HG03457 (cell line): ENCODE results near the gene DNAJB12.
"Not testable (repeated sequence)": the region's sequence is repeated elsewhere in the genome, so short reads cannot be mapped to it uniquely, and the experiment has no call there.

Source experiments
- ATAC-seq: cut with Tn5 transposase; IDR thresholded peaks from one replicate; pipeline ENCODE4 v1.9.1; 2021; ENCODE audit warnings: moderate number of reproducible peaks; ENCODE audit not compliant: unreplicated experiment

Gene DNAJB12

DNA sequence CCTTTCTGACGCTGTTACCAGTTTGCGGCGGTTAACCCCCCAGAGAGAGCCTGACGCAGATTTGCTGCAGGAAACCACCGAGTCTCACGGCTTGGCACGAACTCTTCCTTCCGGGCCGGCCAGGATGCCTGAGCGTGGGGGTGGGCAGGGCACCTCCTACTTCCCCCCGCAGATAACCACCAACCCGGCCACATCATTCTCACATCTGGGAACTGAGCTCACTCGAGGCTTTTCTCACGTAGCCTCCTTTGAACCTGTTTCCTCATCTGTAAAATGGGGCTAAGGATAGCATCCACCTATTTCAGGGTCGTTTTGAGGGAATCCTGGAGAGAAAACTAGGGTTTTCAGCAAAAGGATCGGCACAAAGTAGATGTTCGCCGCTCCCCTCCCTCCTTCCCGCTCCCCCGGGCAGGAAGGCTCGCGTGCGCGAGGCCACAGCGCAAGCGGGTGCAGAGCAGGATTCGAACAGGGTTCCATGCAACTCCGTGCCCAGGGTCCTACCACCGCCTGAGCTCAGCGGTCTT, 57.4 kb downstream of the DNAJB12 start:
- peak; percentile 35 for ATAC-seq

GRCh38 chr10:72296829-72297280, 57.9 kb downstream of the DNAJB12 start:
- not testable (repeated sequence) for ATAC-seq

GRCh38 chr10:72295330-72295910, 59.3 kb downstream of the DNAJB12 start:
- ATAC-seq = no peak

DNA sequence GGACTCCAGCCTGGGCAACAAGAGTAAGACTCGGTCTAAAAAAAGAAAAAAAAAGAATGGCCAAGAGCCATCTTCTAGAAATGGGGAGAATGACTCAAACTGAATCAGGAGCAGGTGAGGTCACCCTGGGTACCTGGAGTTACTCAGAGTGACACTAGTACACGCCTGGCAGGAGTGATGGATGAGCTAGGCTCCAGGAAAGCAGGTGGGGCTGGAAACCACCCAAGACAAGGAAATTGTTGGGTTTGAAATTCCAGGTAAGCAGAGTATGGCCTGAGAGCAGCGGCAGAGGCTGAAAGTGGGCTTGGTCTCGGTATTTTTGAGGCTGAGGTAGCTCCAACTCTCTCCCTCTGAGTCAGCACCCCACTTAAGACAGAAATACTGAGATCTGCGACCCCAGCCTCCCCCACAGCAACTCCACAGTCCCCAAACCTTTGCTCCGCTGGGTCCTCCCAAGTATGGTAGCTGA, 62.5 kb downstream of the DNAJB12 start:
- no peak for ATAC-seq

GRCh38 chr10:72291019-72291532, 63.6 kb downstream of the DNAJB12 start:
- ATAC-seq = no peak

DNA sequence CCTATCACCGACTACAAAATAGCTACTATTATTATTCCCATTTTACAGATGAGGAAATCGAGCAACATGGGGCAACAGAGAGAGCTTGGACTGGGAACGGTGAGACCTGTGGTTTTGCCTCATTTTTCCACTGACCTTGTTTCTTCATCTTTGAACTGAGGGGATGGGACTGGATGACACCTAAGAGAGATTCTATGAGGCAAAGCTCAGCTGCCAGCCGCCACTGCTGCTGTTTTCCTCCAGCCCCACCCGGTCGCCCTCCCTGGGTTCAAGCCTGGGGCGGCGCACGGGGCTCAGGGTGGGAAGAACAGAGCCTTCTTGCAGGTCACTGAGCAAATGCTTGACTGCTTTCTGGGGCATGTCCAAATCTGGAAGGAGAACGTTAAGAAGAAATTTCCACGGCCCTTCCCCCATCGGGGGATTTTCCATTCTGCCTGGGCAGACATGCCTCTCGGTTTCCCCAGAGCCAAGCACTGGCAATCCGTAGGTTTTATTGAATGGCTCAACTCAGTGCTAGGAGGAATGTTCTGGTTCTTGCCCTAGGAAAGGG, 68.7 kb downstream of the DNAJB12 start:
- no peak for ATAC-seq

DNA sequence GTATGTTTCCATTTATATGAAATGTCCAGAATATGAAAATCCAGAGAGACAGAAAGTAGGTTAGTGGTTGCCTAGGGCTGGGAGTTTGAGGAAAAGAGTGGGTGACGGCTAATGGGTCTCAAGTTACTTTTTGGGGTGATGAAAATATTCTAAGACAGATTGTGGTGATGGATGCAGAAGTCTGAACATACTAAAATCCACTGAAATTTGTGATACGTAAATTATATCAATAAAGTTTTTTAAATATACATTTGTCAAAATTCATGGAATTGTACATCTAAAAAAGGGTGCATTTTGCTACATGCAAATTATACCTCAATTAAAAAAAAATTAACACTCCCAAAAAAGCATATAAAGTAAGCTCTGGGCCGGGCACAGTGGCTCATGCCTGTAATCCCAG, 71.6 kb downstream of the DNAJB12 start:
- no peak for ATAC-seq
